Kasumi-1 (cell line): ENCODE results near the gene FIGN.

Experiments
- DNase-seq, 2 experiments: peaks; one replicate each; lab custom pipeline; 2025; lab: John Stamatoyannopoulos, UW

The FIGN gene

GRCh38 chr2:163664610-163665009 is 71.2 kb downstream of the FIGN start:
- DNase-seq, result no peak

GRCh38 chr2:163662141-163662780 is 73.5 kb downstream of the FIGN start:
- DNase-seq, result no peak

- no peak for DNase-seq
Observed at GRCh38 chr2:163659224-163659623, 76.6 kb downstream of the FIGN start.

GRCh38 chr2:163658556-163658955 is 77.3 kb downstream of the FIGN start:
- DNase-seq, result no peak

- DNase-seq, result no peak
Observed at GRCh38 chr2:163657281-163657656, 78.5 kb downstream of the FIGN start.

- DNase-seq, result no peak
Observed at GRCh38 chr2:163656622-163657280, 79.1 kb downstream of the FIGN start.

GRCh38 chr2:163655667-163656066 is 80.1 kb downstream of the FIGN start:
- DNase-seq, result no peak

GRCh38 chr2:163652751-163653150 is 83.1 kb downstream of the FIGN start:
- DNase-seq, result no peak

GRCh38 chr2:163649080-163649479 is 86.7 kb downstream of the FIGN start:
- no peak for DNase-seq

GRCh38 chr2:163647300-163647699 is 88.5 kb downstream of the FIGN start:
- DNase-seq, result no peak

- no peak for DNase-seq
Observed at GRCh38 chr2:163646687-163647086, 89.1 kb downstream of the FIGN start.

- DNase-seq, result peak in 1 of 2 experiments; percentile 14
Observed at GRCh38 chr2:163644238-163644637, 91.6 kb downstream of the FIGN start.

GRCh38 chr2:163641986-163642385 is 93.8 kb downstream of the FIGN start:
- DNase-seq, result no peak

GRCh38 chr2:163640542-163641193 is 95.1 kb downstream of the FIGN start:
- DNase-seq, result no peak

- DNase-seq, result no peak
Observed at GRCh38 chr2:163637871-163638270, 97.9 kb downstream of the FIGN start.

- no peak for DNase-seq
Observed at GRCh38 chr2:163633291-163633690, 102.5 kb downstream of the FIGN start.

GRCh38 chr2:163630836-163631235 is 105.0 kb downstream of the FIGN start:
- DNase-seq, result no peak

GRCh38 chr2:163626639-163627109 is 109.1 kb downstream of the FIGN start:
- DNase-seq, result no peak

- DNase-seq, result no peak
Observed at GRCh38 chr2:163626208-163626607, 109.6 kb downstream of the FIGN start.

GRCh38 chr2:163625632-163626031 is 110.2 kb downstream of the FIGN start:
- DNase-seq, result no peak

GRCh38 chr2:163621445-163622004 is 114.3 kb downstream of the FIGN start:
- no peak for DNase-seq

- DNase-seq, result no peak
Observed at GRCh38 chr2:163617517-163617916, 118.3 kb downstream of the FIGN start.

GRCh38 chr2:163613266-163613731 is 122.5 kb downstream of the FIGN start:
- no peak for DNase-seq
